IMR-90 (cell line): ENCODE results near the gene PRTFDC1. TPM values are rescaled to one million over a fixed set of nuclear protein-coding genes. Genes with fewer than 3 reads are reported as not detected.

Experiments
- ATAC-seq: fragments of 200-7000 bp; cut with Tn5 transposase; 2 replicates; pipeline ENCODE4 v1.9.1; 2020; ENCODE audit warnings: low read depth, mild to moderate bottlenecking, moderate library complexity
- BruUV-seq: library from RNA; stranded (reverse); fragments of 400-500 nt; replicated peaks from 2 replicates; lab custom pipeline; 2021; lab: Mats Ljungman, UMichigan
- CTCF ChIA-PET: fragments of 300-600 bp; formaldehyde crosslinking; extraction: SDS; loops from one replicate; lab custom pipeline; 2021; ENCODE audit warnings: antibody characterized with exemption; lab: Yijun Ruan, JAX
- POLR2A ChIA-PET: fragments of 300-600 bp; sonication (Branson Sonifier 250); formaldehyde crosslinking; loops from one replicate; lab custom pipeline; 2022; ENCODE audit warnings: antibody characterized with exemption; ENCODE audit not compliant: unreplicated experiment; lab: Charles Lee
- DNase-seq: peaks from one replicate; pipeline ENCODE4 v3.0.0; 2013
- H2AFZ ChIP-seq: replicated peaks from 2 replicates; pipeline ENCODE3; 2013; ENCODE audit warnings: low read length, mild to moderate bottlenecking; ENCODE audit not compliant: poor library complexity
- H2AK5ac ChIP-seq: 2 replicates; pipeline ENCODE4 v1.6.1; 2013; ENCODE audit warnings: low read depth, low read length, inconsistent platforms
- H2AK9ac ChIP-seq: replicated peaks from 2 replicates; pipeline ENCODE3; 2013; ENCODE audit warnings: mild to moderate bottlenecking, low read depth, low read length, moderate library complexity; ENCODE audit not compliant: poor library complexity
- H2BK120ac ChIP-seq: 2 replicates; pipeline ENCODE4 v1.6.1; 2013; ENCODE audit warnings: low read depth, low read length, inconsistent platforms
- H2BK15ac ChIP-seq: 3 replicates; pipeline ENCODE4 v1.6.1; 2013; ENCODE audit warnings: low read depth, low read length, inconsistent platforms
- H2BK20ac ChIP-seq: 2 replicates; pipeline ENCODE4 v1.6.1; 2013; ENCODE audit warnings: low read depth, mild to moderate bottlenecking, inconsistent platforms, low read length, moderate library complexity
- H2BK5ac ChIP-seq: 2 replicates; pipeline ENCODE4 v1.6.1; 2013; ENCODE audit warnings: mild to moderate bottlenecking, low read depth, low read length, inconsistent platforms; ENCODE audit not compliant: poor library complexity, severe bottlenecking
- H3K14ac ChIP-seq: replicated peaks from 2 replicates; pipeline ENCODE4 v1.6.1; 2013; ENCODE audit warnings: low read depth, low read length, inconsistent platforms
- H3K18ac ChIP-seq: 2 replicates; pipeline ENCODE4 v1.6.1; 2013; ENCODE audit warnings: low read depth, low read length, control low read depth
- H3K23ac ChIP-seq: 2 replicates; pipeline ENCODE4 v1.6.1; 2013; ENCODE audit warnings: low read depth, low read length, inconsistent platforms
- H3K27ac ChIP-seq: 2 replicates; pipeline ENCODE4 v1.5.1; 2013; ENCODE audit warnings: mild to moderate bottlenecking, control low read depth, low read length; ENCODE audit not compliant: insufficient read depth
- H3K27me3 ChIP-seq: 2 replicates; pipeline ENCODE4 v1.6.1; 2013; ENCODE audit warnings: low read length; ENCODE audit not compliant: control insufficient read depth, insufficient read depth
- H3K36me3 ChIP-seq: 2 replicates; pipeline ENCODE4 v1.6.1; 2013; ENCODE audit warnings: low read length, mixed read lengths; ENCODE audit not compliant: control insufficient read depth, insufficient read depth
- H3K4ac ChIP-seq: 2 replicates; pipeline ENCODE4 v1.6.1; 2013; ENCODE audit warnings: low read depth, low read length, inconsistent platforms
- H3K4me1 ChIP-seq: 2 replicates; pipeline ENCODE4 v1.6.1; 2013; ENCODE audit warnings: low read length, mixed read lengths; ENCODE audit not compliant: control insufficient read depth, insufficient read depth
- H3K4me2 ChIP-seq: 2 replicates; pipeline ENCODE4 v1.6.1; 2013; ENCODE audit warnings: low read depth, mild to moderate bottlenecking, control low read depth, low read length, moderate library complexity
- H3K4me3 ChIP-seq: 2 replicates; pipeline ENCODE4 v1.5.1; 2013; ENCODE audit warnings: low read depth, mild to moderate bottlenecking, control low read depth, low read length, moderate library complexity; ENCODE audit not compliant: insufficient read depth
- H3K56ac ChIP-seq: 2 replicates; pipeline ENCODE4 v1.6.1; 2013; ENCODE audit warnings: low read length, inconsistent platforms; ENCODE audit not compliant: insufficient read depth; ENCODE audit errors: extremely low read depth
- H3K79me1 ChIP-seq, 2 experiments: 2 replicates each; pipeline ENCODE4 v1.6.1; 2013; ENCODE audit warnings: low read length in 2 of 2, inconsistent platforms in 1 of 2, low read depth in 1 of 2
- H3K9ac ChIP-seq: 2 replicates; pipeline ENCODE4 v1.6.1; 2013; ENCODE audit warnings: low read depth, low read length, control low read depth
- H3K9me1 ChIP-seq: 2 replicates; pipeline ENCODE4 v1.6.1; 2013; ENCODE audit warnings: low read length, inconsistent platforms; ENCODE audit not compliant: insufficient read depth
- H3K9me3 ChIP-seq: 2 replicates; pipeline ENCODE4 v1.6.1; 2013; ENCODE audit warnings: low read length; ENCODE audit not compliant: control insufficient read depth, insufficient read depth
- H4K20me1 ChIP-seq: 2 replicates; pipeline ENCODE4 v1.6.1; 2013; ENCODE audit warnings: low read length, inconsistent platforms; ENCODE audit not compliant: insufficient read depth
- H4K5ac ChIP-seq: 2 replicates; pipeline ENCODE4 v1.6.1; 2013; ENCODE audit warnings: mild to moderate bottlenecking, low read depth, low read length, control low read depth
- H4K8ac ChIP-seq, 2 experiments: 2 replicates each; pipeline ENCODE4 v1.6.1; 2013; ENCODE audit warnings: low read depth in 2 of 2, low read length in 2 of 2, control low read depth in 1 of 2, inconsistent platforms in 1 of 2
- H4K91ac ChIP-seq: 2 replicates; pipeline ENCODE4 v1.6.1; 2013; ENCODE audit warnings: low read depth, low read length, inconsistent platforms; ENCODE audit not compliant: insufficient read depth
- BHLHE40 ChIP-seq: fragments of 150-350 bp; IDR thresholded peaks from 2 replicates; pipeline ENCODE4 v1.6.1; 2016; ENCODE audit warnings: mild to moderate bottlenecking, low read depth, low read length
- CEBPB ChIP-seq: IDR thresholded peaks from 2 replicates; pipeline ENCODE4 v1.6.1; 2012; ENCODE audit warnings: low read depth, low read length, improper control_type of control experiment
- CHD1 ChIP-seq: IDR thresholded peaks from 2 replicates; pipeline ENCODE4 v1.6.1; 2012; ENCODE audit warnings: low read depth, low read length, improper control_type of control experiment
- CTCF ChIP-seq: conservative IDR thresholded peaks from 2 replicates; pipeline ENCODE4 v1.5.1; 2012; ENCODE audit warnings: mild to moderate bottlenecking, low read depth, low read length, improper control_type of control experiment
- MAFK ChIP-seq: IDR thresholded peaks from 2 replicates; pipeline ENCODE4 v1.6.1; 2012; ENCODE audit warnings: low read depth, low read length, improper control_type of control experiment
- MAZ ChIP-seq: IDR thresholded peaks from 2 replicates; pipeline ENCODE4 v1.6.1; 2012; ENCODE audit warnings: low read depth, mild to moderate bottlenecking, low read length, improper control_type of control experiment, moderate library complexity, borderline replicate concordance
- MXI1 ChIP-seq: IDR thresholded peaks from 2 replicates; pipeline ENCODE4 v1.6.1; 2012; ENCODE audit warnings: low read depth, mild to moderate bottlenecking, low read length, moderate library complexity, borderline replicate concordance
- NFE2L2 ChIP-seq: fragments of 150-350 bp; IDR thresholded peaks from 2 replicates; pipeline ENCODE4 v1.6.1; 2016; ENCODE audit warnings: low read depth, mild to moderate bottlenecking, low read length
- POLR2A ChIP-seq: IDR thresholded peaks from 2 replicates; pipeline ENCODE4 v1.6.1; 2012; ENCODE audit warnings: mild to moderate bottlenecking, low read depth, low read length
- RAD21 ChIP-seq: IDR thresholded peaks from 2 replicates; pipeline ENCODE4 v1.6.1; 2012; ENCODE audit warnings: low read length, improper control_type of control experiment
- RCOR1 ChIP-seq: IDR thresholded peaks from 2 replicates; pipeline ENCODE4 v1.6.1; 2012; ENCODE audit warnings: mild to moderate bottlenecking, low read length, improper control_type of control experiment; ENCODE audit not compliant: insufficient replicate concordance
- SMC3 ChIP-seq: fragments of 150-350 bp; IDR thresholded peaks from 2 replicates; pipeline ENCODE4 v1.6.1; 2016; ENCODE audit warnings: low read depth, mild to moderate bottlenecking, antibody characterized with exemption, low read length, moderate library complexity
- USF2 ChIP-seq: fragments of 150-350 bp; IDR thresholded peaks from 2 replicates; pipeline ENCODE4 v1.6.1; 2017; ENCODE audit warnings: mild to moderate bottlenecking, antibody characterized with exemption, low read length, low read depth
- WGBS, 2 experiments: methylation state at CpG; one replicate each; pipeline versions ENCODE4 v1.1.5 to v1.1.7; 2013; ENCODE audit warnings: missing lambda C conversion rate in 2 of 2; ENCODE audit not compliant: insufficient read length in 1 of 2; ENCODE audit errors: extremely low coverage in 2 of 2; 5-methylcytosine and 5-hydroxymethylcytosine counted together
- dilution Hi-C: fragments of 300-500 bp; cut with HindIII; formaldehyde crosslinking; loops from one replicate; pipeline ENCODE4 v1.14.3; 2018; ENCODE audit warnings: low sequenced_read_pairs; ENCODE audit not compliant: unreplicated experiment
- in situ Hi-C: fragments of 300-500 bp; cut with MboI; formaldehyde crosslinking; loops from 3 replicates; pipeline ENCODE4 v1.14.3; 2019; ENCODE audit warnings: low sequenced_read_pairs, inconsistent platforms, mixed read lengths
- intact Hi-C: fragments of 100-400 bp; cut with micrococcal nuclease; formaldehyde crosslinking; loops from 2 replicates; pipeline ENCODE4 v1.10.0; 2022
- polyA plus RNA-seq, 3 experiments: library from polyadenylated mRNA; depleted of rRNA; stranded (reverse); fragments of >200 nt; gene quantifications; 2 replicates each; pipeline ENCODE4 v1.2.3, GENCODE V29; 2012; ENCODE audit warnings: low replicate concordance in 1 of 3
- total RNA-seq: library from RNA; depleted of rRNA; stranded (reverse); fragments of >200 nt; gene quantifications from 2 replicates; pipeline ENCODE4 v1.2.3, GENCODE V29; 2012
- TF ChIP-seq, protein P1 (sequence below): fragments of 150-350 bp; IDR thresholded peaks from 2 replicates; pipeline ENCODE4 v1.6.1; 2016; ENCODE audit warnings: low read depth, mild to moderate bottlenecking, low read length, moderate library complexity, borderline replicate concordance

PRTFDC1 gene
- total and polyA plus RNA-seq, 2 of the 4 experiments (the other 2 are of a cell fraction): 12.3 to 17.9 TPM

DNA sequence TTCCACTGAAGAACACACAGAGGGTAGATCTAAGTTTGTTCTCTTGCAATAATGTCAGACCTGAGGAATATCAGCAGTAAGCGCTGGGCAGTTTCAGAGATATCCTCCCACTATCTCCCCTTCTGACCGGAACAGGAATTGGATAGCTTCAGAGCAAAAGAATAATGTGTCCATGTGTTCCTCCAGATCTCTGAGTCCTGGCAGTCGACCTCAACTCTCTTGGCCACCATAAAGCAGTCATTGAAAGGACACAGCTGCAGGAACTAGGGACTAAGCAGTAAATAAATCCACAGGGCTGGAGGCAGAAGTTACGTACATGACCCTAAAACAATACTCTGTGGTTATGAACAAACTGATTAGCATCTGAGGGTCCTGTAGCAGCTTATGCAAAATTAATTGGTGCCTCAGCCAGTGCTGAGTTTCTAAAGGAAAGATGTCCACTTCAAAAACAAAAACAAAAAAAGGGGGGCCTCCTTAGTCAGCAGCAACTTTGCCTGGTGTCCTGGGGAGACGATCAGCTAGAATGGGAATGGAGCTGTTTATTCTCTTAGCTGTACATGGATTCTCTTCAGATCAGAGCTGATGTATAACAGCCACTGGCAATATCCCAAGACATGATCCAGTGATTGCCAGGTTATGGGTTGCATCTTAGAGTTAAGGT is 6.4 kb upstream of the PRTFDC1 start:
- ChIA-PET POLR2A (no interaction called here), CTCF (interaction anchor here (0.6 kb wide), 1 partner anchor 38 kb away, joined by 3 read pairs; no protein-coding TSS in a partner anchor)
- intact Hi-C loops (loop anchor here (1.0 to 2.0 kb wide), 3 partner anchors 58 to 236 kb away; partner anchors contain the start of genes ARHGAP21, ENKUR and THNSL1), dilution Hi-C loops (no loop called here), in situ Hi-C loops (loop anchor here (25.0 kb wide), 1 partner anchor 247 kb away; the partner anchor contains the start of gene ARHGAP21)
- peak; percentile 80 for DNase-seq
- Histone ChIP-seq H3K27me3 (no peaks in the 10 kb centered on the region), H3K4ac (peak overlapping the region; percentile 87), H2BK120ac (peak overlapping the region; percentile 84), H3K18ac (peak overlapping the region; percentile 61; the same call in 1 of the 2 replicates), H3K9ac (peak overlapping the region; percentile 3; the same call in 1 of the 2 replicates), H2BK20ac (peak overlapping the region; percentile 88), H3K4me3 (no peak overlapping the region), H3K4me1 (peaks cover 19% of the 10 kb centered on the region), H2AFZ (peak overlapping the region; percentile 84), H3K27ac (peak overlapping the region; percentile 71), H3K14ac (peak overlapping the region; percentile 84), H3K9me3 (no peaks in the 10 kb centered on the region), H2AK5ac (peak overlapping the region; percentile 65), H2BK5ac (peak overlapping the region; percentile 95), H4K5ac (peak overlapping the region; percentile 27), H3K36me3 (no peaks in the 10 kb centered on the region), H4K20me1 (no peaks in the 10 kb centered on the region), H3K56ac (peak overlapping the region; percentile 68), H2BK15ac (peak overlapping the region; percentile 87), H3K79me1 (peaks cover 0 to 4% of the 10 kb centered on the region in 2 experiments; a peak in 1 of 4 replicates), H4K91ac (peak overlapping the region; percentile 68), H2AK9ac (peak overlapping the region; percentile 18), H4K8ac (peak overlapping the region; percentile 50 to 70), H3K9me1 (peaks cover 19% of the 10 kb centered on the region), H3K23ac (peak overlapping the region; percentile 82), H3K4me2 (peak overlapping the region; percentile 38)
- ATAC-seq: peak; percentile 58
- WGBS, 2 experiments: no CpG with 5 or more reads among the region's 5 CpGs
- no TSS peak for BruUV-seq
- TF ChIP-seq, protein P1, sequence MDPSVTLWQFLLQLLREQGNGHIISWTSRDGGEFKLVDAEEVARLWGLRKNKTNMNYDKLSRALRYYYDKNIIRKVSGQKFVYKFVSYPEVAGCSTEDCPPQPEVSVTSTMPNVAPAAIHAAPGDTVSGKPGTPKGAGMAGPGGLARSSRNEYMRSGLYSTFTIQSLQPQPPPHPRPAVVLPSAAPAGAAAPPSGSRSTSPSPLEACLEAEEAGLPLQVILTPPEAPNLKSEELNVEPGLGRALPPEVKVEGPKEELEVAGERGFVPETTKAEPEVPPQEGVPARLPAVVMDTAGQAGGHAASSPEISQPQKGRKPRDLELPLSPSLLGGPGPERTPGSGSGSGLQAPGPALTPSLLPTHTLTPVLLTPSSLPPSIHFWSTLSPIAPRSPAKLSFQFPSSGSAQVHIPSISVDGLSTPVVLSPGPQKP: no peak
- TF ChIP-seq NFE2L2 (no peak), MXI1 (no peak), POLR2A (no peak), CEBPB (no peak), MAFK (no peak), MAZ (no peak), RCOR1 (no peak), RAD21 (no peak), SMC3 (no peak), CHD1 (no peak), USF2 (no peak), BHLHE40 (no peak), CTCF (no peak)
